Measurements from ENCODE around the gene PFDN1.

Gene PFDN1

DNA sequence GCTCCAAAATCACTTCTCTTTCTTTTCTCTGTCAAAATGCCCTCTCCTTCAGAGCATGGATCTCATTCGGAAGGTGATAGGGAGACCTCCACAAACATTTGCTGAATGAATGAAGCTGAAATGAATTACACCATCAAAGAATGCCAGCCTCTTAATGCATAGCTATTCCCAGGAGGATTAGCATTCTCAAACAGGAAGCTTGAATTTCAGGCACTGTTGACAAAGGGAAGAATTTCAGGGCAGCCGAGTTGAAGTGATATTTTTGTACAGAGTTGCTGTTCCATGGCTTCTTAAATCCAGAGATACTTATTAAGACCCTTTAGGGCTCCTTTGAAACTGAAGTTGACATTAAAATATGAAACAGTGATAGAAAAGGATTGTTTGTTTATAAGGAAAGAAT lies 24.7 kb upstream of the PFDN1 start:
- Histone ChIP-seq H3K9me3 (ENCODE audit: control insufficient read depth, low read depth, low read length) (no peaks in the 10 kb centered on the region), H3K27me3 (ENCODE audit: control insufficient read depth, insufficient read depth, low read length) (no peaks in the 10 kb centered on the region), H3K27ac (ENCODE audit: low read length) (no peak overlapping the region), H3K4me3 (ENCODE audit: low read length) (no peak overlapping the region), H3K36me3 (ENCODE audit: control insufficient read depth, low read depth, low read length) (no peaks in the 10 kb centered on the region), H3K4me1 (ENCODE audit: control insufficient read depth, low read depth, low read length) (peaks cover 6% of the 10 kb centered on the region), H3K9ac (ENCODE audit: low read length) (no peak overlapping the region)

DNA sequence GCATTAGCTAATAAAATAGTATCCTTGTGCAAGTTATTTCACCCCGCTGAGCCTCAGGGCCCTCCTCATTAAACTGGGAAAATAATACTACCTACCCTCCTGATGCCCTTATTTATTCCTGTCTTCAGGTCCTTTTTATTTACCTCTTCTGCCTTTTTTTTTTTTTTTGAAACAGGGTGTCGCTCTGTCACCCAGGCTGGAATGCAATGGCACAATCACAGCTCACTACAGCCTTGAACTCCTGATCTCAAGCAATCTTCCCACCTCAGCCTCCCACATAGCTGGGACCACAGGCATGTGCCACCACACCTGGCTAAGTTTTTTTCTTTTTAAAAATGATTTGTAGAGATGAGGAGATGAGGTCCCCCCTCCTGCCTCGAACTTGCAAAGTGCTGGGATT lies 22.6 kb upstream of the PFDN1 start:
- no peaks in the 10 kb centered on the region for H3K36me3 ChIP-seq (ENCODE audit: control insufficient read depth, low read depth, low read length)
- H3K4me3 ChIP-seq (ENCODE audit: low read length) = no peak overlapping the region
- H3K27ac ChIP-seq (ENCODE audit: low read length) = no peak overlapping the region
- H3K9me3 ChIP-seq (ENCODE audit: control insufficient read depth, low read depth, low read length) = no peaks in the 10 kb centered on the region
- no peak overlapping the region for H3K9ac ChIP-seq (ENCODE audit: low read length)
- no peaks in the 10 kb centered on the region for H3K27me3 ChIP-seq (ENCODE audit: control insufficient read depth, insufficient read depth, low read length)
- H3K4me1 ChIP-seq (ENCODE audit: control insufficient read depth, low read depth, low read length) = peaks cover 6% of the 10 kb centered on the region

DNA sequence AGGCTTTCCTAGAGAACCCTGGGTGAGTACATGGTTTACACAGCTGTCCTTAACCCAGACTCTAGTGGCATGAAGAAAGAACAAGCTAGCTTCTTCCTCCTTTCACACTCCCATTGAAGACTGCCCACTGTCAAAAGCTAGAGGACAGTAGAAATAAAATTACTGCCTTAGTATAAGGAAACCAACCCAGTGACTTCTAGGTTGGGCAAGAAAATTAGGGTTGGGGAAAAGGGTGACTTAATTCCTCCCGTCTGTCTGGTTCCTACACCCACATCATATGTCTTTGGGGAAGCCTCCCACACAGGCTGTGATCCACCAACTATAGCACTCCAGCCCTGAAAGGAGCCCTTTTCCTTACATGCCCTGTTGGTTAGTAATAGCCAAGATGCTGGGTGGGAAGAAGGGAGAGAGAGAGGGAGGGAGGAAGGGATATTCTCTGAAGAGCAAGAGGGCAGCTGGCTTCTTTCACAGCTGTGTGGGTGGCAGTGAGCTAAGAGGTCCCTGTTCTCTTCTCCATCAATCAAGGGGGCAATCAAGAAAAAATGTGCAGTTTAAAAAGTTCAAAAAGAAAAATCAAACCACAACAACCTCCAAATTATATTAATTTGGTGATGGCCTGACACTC lies 21.8 kb upstream of the PFDN1 start:
- H3K9me3 ChIP-seq (ENCODE audit: control insufficient read depth, low read depth, low read length) = no peaks in the 10 kb centered on the region
- H3K27me3 ChIP-seq (ENCODE audit: control insufficient read depth, insufficient read depth, low read length) = no peaks in the 10 kb centered on the region
- no peak overlapping the region for H3K9ac ChIP-seq (ENCODE audit: low read length)
- no peaks in the 10 kb centered on the region for H3K36me3 ChIP-seq (ENCODE audit: control insufficient read depth, low read depth, low read length)
- no peak overlapping the region for H3K27ac ChIP-seq (ENCODE audit: low read length)
- peaks cover 6% of the 10 kb centered on the region for H3K4me1 ChIP-seq (ENCODE audit: control insufficient read depth, low read depth, low read length)
- H3K4me3 ChIP-seq (ENCODE audit: low read length) = no peak overlapping the region

DNA sequence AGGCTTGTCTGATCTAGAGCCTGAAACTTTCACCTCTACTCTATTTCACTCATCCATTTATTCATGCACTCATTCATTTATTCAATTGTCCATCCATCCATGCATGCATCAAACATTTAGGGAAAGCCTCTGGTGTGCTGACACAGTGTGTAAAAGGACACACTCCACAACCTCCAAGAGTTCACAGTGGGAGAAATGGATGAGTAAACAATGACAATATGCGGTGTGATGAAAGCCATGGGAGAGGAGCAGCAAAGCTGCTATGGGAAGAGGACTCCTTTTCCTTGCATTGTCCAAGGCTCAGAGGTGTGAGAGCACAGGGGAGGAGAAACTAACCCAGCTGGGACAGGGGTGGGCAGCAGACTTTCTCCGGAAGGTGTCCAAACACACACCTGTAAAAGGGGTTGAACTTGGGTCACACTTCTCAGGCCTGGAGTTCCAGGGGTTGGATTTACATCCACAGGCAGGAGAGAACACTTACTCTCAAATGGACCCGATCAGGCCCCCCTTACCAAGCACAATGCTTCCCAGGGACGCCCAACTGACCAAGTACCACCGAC lies 21.2 kb upstream of the PFDN1 start:
- H3K36me3 ChIP-seq (ENCODE audit: control insufficient read depth, low read depth, low read length) = no peaks in the 10 kb centered on the region
- no peak overlapping the region for H3K27ac ChIP-seq (ENCODE audit: low read length)
- H3K4me1 ChIP-seq (ENCODE audit: control insufficient read depth, low read depth, low read length) = peaks cover 6% of the 10 kb centered on the region
- no peak overlapping the region for H3K9ac ChIP-seq (ENCODE audit: low read length)
- H3K4me3 ChIP-seq (ENCODE audit: low read length) = no peak overlapping the region
- H3K27me3 ChIP-seq (ENCODE audit: control insufficient read depth, insufficient read depth, low read length) = no peaks in the 10 kb centered on the region
- no peaks in the 10 kb centered on the region for H3K9me3 ChIP-seq (ENCODE audit: control insufficient read depth, low read depth, low read length)

DNA sequence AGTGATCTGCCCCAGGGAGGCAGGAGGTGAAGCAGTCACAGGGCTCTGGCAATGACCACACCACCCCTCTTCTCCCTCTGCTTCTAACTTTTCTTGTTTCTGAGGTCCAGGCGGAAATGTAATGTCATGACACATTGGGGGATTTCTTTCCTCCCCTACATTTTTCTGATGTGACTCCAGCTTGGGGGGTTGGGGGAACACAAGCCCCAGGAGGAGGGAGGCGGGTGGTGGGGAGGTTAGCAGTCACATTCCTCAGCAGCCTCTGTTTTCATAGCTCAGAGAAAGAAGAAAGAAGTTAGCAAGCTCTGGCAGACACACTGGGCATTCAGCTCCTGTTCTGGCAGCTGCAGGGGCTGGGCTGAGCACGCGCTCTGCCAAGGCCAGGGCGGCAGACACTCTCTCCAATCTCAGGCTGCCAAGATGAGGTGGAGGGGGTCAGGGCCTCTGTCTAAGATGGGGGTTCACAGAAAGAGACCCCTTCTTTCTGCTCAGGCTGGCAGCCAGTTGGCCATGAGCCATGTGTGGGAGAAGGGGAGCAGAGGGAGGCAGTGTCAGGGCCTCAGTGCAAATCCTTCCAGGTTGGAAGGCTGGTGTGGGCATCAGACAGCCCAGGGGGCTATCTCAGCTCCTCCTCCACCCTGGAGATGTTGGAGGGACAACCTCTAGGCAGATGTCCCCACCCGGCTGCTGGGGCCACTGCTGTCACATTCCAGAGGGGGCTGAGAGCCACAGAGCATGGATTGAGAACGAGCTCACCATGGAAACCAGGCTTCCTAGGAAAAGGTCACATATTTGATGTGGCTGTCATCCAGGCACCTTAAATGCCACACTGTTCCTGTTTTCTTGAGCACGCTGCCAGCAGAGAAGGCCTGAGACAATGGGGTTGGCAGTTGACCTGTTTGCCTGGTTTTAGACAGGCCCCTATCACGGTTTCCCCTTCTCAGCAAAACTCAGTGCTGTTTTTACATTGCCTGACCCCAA lies 20.1 kb upstream of the PFDN1 start:
- Histone ChIP-seq H3K27ac (ENCODE audit: low read length) (no peak overlapping the region), H3K4me1 (ENCODE audit: control insufficient read depth, low read depth, low read length) (peaks cover 6% of the 10 kb centered on the region), H3K4me3 (ENCODE audit: low read length) (no peak overlapping the region), H3K27me3 (ENCODE audit: control insufficient read depth, insufficient read depth, low read length) (no peaks in the 10 kb centered on the region), H3K9me3 (ENCODE audit: control insufficient read depth, low read depth, low read length) (no peaks in the 10 kb centered on the region), H3K36me3 (ENCODE audit: control insufficient read depth, low read depth, low read length) (no peaks in the 10 kb centered on the region), H3K9ac (ENCODE audit: low read length) (no peak overlapping the region)

DNA sequence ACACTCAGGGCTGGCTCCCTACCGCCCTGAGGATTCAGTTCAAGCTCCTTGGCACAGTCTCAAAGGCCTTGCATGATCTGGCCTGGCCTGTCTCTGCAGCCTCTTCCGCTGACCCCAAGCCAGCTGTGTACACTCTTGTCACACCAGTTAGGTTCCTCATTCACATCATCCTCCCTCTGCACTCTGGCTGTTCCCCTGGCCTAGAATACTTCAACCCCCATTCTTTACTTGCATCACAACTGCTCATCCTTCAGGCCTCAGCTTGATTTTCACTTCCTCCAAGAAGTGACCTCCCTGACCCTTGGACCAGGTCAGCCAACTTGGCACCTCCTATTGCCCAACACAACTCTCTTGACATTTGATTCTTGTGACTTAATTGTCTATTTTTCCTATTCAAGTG lies 18.9 kb upstream of the PFDN1 start:
- H3K4me3 ChIP-seq (ENCODE audit: low read length) = no peak overlapping the region
- H3K9me3 ChIP-seq (ENCODE audit: control insufficient read depth, low read depth, low read length) = no peaks in the 10 kb centered on the region
- H3K27ac ChIP-seq (ENCODE audit: low read length) = no peak overlapping the region
- no peaks in the 10 kb centered on the region for H3K36me3 ChIP-seq (ENCODE audit: control insufficient read depth, low read depth, low read length)
- no peaks in the 10 kb centered on the region for H3K27me3 ChIP-seq (ENCODE audit: control insufficient read depth, insufficient read depth, low read length)
- H3K4me1 ChIP-seq (ENCODE audit: control insufficient read depth, low read depth, low read length) = no peaks in the 10 kb centered on the region
- no peak overlapping the region for H3K9ac ChIP-seq (ENCODE audit: low read length)

DNA sequence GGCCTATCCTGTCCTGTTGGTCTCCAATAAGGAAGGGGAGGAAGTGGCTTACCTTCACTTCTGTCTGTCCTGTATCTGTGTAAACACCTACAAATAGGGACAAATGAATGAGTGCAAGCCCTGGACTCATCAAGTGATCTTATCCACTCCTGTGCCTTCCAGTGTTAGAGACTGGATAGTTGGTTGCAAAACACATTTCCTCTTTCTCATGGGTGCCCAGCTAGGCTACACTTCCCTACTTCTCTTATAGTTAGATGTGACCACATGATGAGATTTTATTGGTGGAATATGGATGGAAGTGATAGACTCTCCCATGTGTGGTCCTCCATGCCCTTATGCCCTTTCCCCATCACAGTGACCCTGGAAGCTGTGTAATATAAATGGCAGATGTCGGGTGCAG lies 16.9 kb upstream of the PFDN1 start:
- Histone ChIP-seq H3K9ac (ENCODE audit: low read length) (no peak overlapping the region), H3K4me1 (ENCODE audit: control insufficient read depth, low read depth, low read length) (no peaks in the 10 kb centered on the region), H3K27ac (ENCODE audit: low read length) (no peak overlapping the region), H3K4me3 (ENCODE audit: low read length) (no peak overlapping the region), H3K27me3 (ENCODE audit: control insufficient read depth, insufficient read depth, low read length) (no peaks in the 10 kb centered on the region), H3K36me3 (ENCODE audit: control insufficient read depth, low read depth, low read length) (no peaks in the 10 kb centered on the region), H3K9me3 (ENCODE audit: control insufficient read depth, low read depth, low read length) (no peaks in the 10 kb centered on the region)

DNA sequence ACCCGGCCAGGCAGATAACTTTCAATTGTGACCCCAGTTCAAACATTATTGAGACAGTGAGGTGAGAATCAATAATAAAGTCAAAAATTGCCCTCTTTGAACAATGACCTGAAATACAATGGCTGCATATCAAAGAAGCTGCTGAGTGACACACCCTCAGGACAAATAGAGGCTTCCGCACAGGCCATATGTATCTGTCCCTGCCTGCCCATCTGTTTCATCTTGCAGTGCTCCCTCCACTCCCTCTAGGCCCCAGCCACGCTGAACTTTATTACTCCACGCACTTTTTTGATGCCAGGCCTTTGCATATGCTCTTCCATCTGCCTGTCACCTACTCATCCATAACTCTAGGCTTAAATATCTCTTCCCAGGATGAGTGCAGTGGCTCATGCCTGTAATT lies 15.9 kb upstream of the PFDN1 start:
- H3K27ac ChIP-seq (ENCODE audit: low read length) = no peak overlapping the region
- H3K9me3 ChIP-seq (ENCODE audit: control insufficient read depth, low read depth, low read length) = no peaks in the 10 kb centered on the region
- no peaks in the 10 kb centered on the region for H3K27me3 ChIP-seq (ENCODE audit: control insufficient read depth, insufficient read depth, low read length)
- H3K4me3 ChIP-seq (ENCODE audit: low read length) = no peak overlapping the region
- no peak overlapping the region for H3K9ac ChIP-seq (ENCODE audit: low read length)
- no peaks in the 10 kb centered on the region for H3K36me3 ChIP-seq (ENCODE audit: control insufficient read depth, low read depth, low read length)
- H3K4me1 ChIP-seq (ENCODE audit: control insufficient read depth, low read depth, low read length) = no peaks in the 10 kb centered on the region

DNA sequence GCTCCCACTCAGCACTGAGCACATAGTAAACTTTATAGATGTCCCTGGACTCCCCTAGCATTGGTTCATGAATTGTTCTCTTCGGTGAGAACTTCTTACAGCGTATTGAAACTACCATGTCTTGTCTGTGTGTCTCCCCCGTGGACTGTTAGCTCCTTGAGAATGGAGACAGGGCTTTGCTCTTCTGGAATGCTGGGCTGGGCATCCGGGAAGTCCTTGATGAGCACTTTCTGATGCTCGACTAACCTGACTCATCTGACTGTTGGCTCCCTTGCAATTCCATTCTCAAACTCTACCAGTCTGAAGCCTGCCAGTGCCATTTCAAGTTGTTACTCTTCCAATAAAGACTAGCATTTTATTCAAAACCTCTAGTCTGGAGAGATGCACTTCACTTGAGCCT lies 15.0 kb upstream of the PFDN1 start:
- Histone ChIP-seq H3K27ac (ENCODE audit: low read length) (no peak overlapping the region), H3K4me3 (ENCODE audit: low read length) (no peak overlapping the region), H3K27me3 (ENCODE audit: control insufficient read depth, insufficient read depth, low read length) (no peaks in the 10 kb centered on the region), H3K9me3 (ENCODE audit: control insufficient read depth, low read depth, low read length) (no peaks in the 10 kb centered on the region), H3K9ac (ENCODE audit: low read length) (no peak overlapping the region), H3K4me1 (ENCODE audit: control insufficient read depth, low read depth, low read length) (no peaks in the 10 kb centered on the region), H3K36me3 (ENCODE audit: control insufficient read depth, low read depth, low read length) (no peaks in the 10 kb centered on the region)

DNA sequence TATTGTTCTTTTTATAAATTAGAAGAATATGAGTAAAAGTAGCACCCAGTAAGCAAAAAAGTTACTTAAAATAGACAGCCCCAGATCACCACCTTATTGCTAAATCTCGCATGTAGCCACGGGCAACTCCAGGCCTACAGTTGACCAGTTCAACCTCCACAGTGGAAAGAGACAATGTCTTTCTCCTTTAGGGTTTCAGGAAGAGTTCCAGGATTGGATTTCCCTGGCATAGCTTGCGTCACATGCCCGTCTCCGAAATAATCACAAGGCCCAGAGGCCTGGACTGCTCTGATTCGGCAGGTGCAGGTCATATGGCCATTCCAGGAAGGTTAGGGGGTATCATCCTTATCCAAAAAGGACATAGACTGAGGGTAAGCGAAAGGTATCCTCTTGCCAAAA lies 9.9 kb upstream of the PFDN1 start:
- H3K9ac ChIP-seq (ENCODE audit: low read length) = no peak overlapping the region
- no peaks in the 10 kb centered on the region for H3K36me3 ChIP-seq (ENCODE audit: control insufficient read depth, low read depth, low read length)
- no peaks in the 10 kb centered on the region for H3K27me3 ChIP-seq (ENCODE audit: control insufficient read depth, insufficient read depth, low read length)
- H3K4me1 ChIP-seq (ENCODE audit: control insufficient read depth, low read depth, low read length) = no peaks in the 10 kb centered on the region
- H3K9me3 ChIP-seq (ENCODE audit: control insufficient read depth, low read depth, low read length) = no peaks in the 10 kb centered on the region
- H3K27ac ChIP-seq (ENCODE audit: low read length) = no peak overlapping the region
- H3K4me3 ChIP-seq (ENCODE audit: low read length) = no peak overlapping the region

DNA sequence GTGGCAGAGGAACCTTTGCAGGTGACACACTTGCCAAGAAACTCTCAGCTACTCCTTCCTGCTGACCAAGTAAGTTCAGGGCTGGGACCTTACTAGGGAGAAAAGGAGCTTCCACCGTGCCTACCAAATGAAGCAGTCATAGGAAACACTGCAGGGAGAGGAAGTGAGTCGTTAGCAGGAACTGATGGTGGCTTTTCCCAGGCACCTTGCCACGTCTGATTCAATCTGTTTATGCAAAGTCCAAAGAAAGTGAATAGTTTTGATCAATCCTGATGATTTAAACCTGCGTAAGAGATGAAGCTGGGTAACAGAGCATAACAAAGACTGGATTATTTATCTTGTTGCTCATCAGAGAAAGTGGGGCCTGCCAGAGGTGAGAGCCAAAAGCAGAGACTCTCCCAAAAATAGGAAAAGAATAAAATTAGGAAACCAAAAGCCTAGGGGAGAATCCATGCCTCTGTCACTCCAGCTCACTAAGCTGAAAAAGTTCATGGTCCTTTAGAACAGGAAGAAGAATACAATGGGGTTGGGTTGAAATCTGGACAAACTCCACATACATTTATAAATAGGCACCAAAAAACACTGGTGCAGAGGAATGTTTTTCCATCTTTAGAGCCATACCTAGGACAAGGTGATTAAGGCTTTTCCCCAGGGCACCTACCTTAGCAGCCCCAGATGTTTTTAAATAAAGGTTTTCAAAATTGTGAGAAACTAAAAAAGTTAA lies 9.3 kb upstream of the PFDN1 start:
- H3K9ac ChIP-seq (ENCODE audit: low read length) = no peak overlapping the region
- H3K27me3 ChIP-seq (ENCODE audit: control insufficient read depth, insufficient read depth, low read length) = no peaks in the 10 kb centered on the region
- no peaks in the 10 kb centered on the region for H3K36me3 ChIP-seq (ENCODE audit: control insufficient read depth, low read depth, low read length)
- H3K27ac ChIP-seq (ENCODE audit: low read length) = no peak overlapping the region
- no peaks in the 10 kb centered on the region for H3K4me1 ChIP-seq (ENCODE audit: control insufficient read depth, low read depth, low read length)
- H3K4me3 ChIP-seq (ENCODE audit: low read length) = no peak overlapping the region
- no peaks in the 10 kb centered on the region for H3K9me3 ChIP-seq (ENCODE audit: control insufficient read depth, low read depth, low read length)

Data from iPS-18a (cell line).